WTC11 (cell line): Measurements from ENCODE around the gene AKT3. TPM values are rescaled to one million over a fixed set of nuclear protein-coding genes. Genes with fewer than 3 reads are reported as not detected.

Experiments used
- ATAC-seq: fragments of 200-7000 bp; cut with Tn5 transposase; 2 replicates; pipeline ENCODE4 v1.10.0; 2021; ENCODE audit warnings: mild to moderate bottlenecking, moderate library complexity
- CTCF ChIA-PET: fragments of 300-600 bp; sonication (Branson Sonifier 250); formaldehyde crosslinking; loops from one replicate; lab custom pipeline; 2021; ENCODE audit warnings: antibody characterized with exemption; lab: Charles Lee
- POLR2A ChIA-PET: fragments of 350-600 bp; sonication (Branson Sonifier 250); formaldehyde crosslinking; loops from one replicate; lab custom pipeline; 2021; ENCODE audit warnings: antibody characterized with exemption; lab: Charles Lee
- DNase-seq: peaks from one replicate; pipeline ENCODE4 v3.0.0; 2021; ENCODE audit warnings: low spot score
- H3K27ac Mint-ChIP-seq: 2 replicates; pipeline ENCODE4 v1.8.0; 2021; ENCODE audit warnings: mixed read lengths
- H3K27me3 Mint-ChIP-seq: 2 replicates; pipeline ENCODE4 v1.8.0; 2021; ENCODE audit warnings: low read depth, mild to moderate bottlenecking, moderate library complexity, mixed read lengths
- H3K36me3 Mint-ChIP-seq: 2 replicates; pipeline ENCODE4 v1.8.0; 2021; ENCODE audit warnings: mixed read lengths
- H3K4me1 Mint-ChIP-seq: 2 replicates; pipeline ENCODE4 v1.8.0; 2022; ENCODE audit warnings: mixed read lengths
- H3K4me3 Mint-ChIP-seq: 2 replicates; pipeline ENCODE4 v1.8.0; 2021; ENCODE audit warnings: mild to moderate bottlenecking, moderate library complexity, mixed read lengths
- H3K9me3 Mint-ChIP-seq: 2 replicates; pipeline ENCODE4 v1.8.0; 2021; ENCODE audit warnings: mixed read lengths
- AFF4 ChIP-seq: sonication (generic); formaldehyde crosslinking; IDR thresholded peaks from 2 replicates; pipeline ENCODE4 v1.8.1; 2023; ENCODE audit warnings: mild to moderate bottlenecking, missing genetic modification reagents, borderline replicate concordance
- CBFB ChIP-seq: sonication (generic); formaldehyde crosslinking; IDR thresholded peaks from 2 replicates; pipeline ENCODE4 v1.8.1; 2022; ENCODE audit warnings: mild to moderate bottlenecking, low read depth, missing genetic modification reagents
- CREB1 ChIP-seq: sonication (generic); formaldehyde crosslinking; IDR thresholded peaks from 2 replicates; pipeline ENCODE4 v1.8.0; 2023; ENCODE audit warnings: mild to moderate bottlenecking, missing genetic modification reagents
- E2F1 ChIP-seq: sonication (generic); formaldehyde crosslinking; IDR thresholded peaks from 2 replicates; pipeline ENCODE4 v1.8.0; 2022; ENCODE audit warnings: mild to moderate bottlenecking, missing genetic modification reagents
- ETV6 ChIP-seq: sonication (generic); formaldehyde crosslinking; IDR thresholded peaks from 2 replicates; pipeline ENCODE4 v1.8.1; 2022; ENCODE audit warnings: mild to moderate bottlenecking, missing genetic modification reagents
- GABPB1 ChIP-seq: sonication (generic); formaldehyde crosslinking; IDR thresholded peaks from 2 replicates; pipeline ENCODE4 v1.8.1; 2023; ENCODE audit warnings: mild to moderate bottlenecking, missing genetic modification reagents
- GRHL2 ChIP-seq: fragments of 250-450 bp; sonication (Bioruptor Pico); IDR thresholded peaks from 2 replicates; pipeline ENCODE4 v1.8.0; 2022; ENCODE audit warnings: mild to moderate bottlenecking, moderate library complexity; ENCODE audit not compliant: insufficient replicate concordance, severe bottlenecking
- IRF2 ChIP-seq: sonication (generic); formaldehyde crosslinking; IDR thresholded peaks from 2 replicates; pipeline ENCODE4 v1.8.0; 2022; ENCODE audit warnings: low read depth, missing genetic modification reagents, borderline replicate concordance
- JUN ChIP-seq: sonication (generic); formaldehyde crosslinking; IDR thresholded peaks from 2 replicates; pipeline ENCODE4 v1.8.0; 2023; ENCODE audit warnings: mild to moderate bottlenecking, missing genetic modification reagents
- NFATC4 ChIP-seq: fragments of 250-450 bp; sonication (Bioruptor Pico); IDR thresholded peaks from 2 replicates; pipeline ENCODE4 v1.9.0; 2021; ENCODE audit warnings: mild to moderate bottlenecking
- NFYB ChIP-seq: sonication (generic); formaldehyde crosslinking; conservative IDR thresholded peaks from 2 replicates; pipeline ENCODE4 v1.8.0; 2022; ENCODE audit warnings: low read depth, missing genetic modification reagents
- SOX15 ChIP-seq: fragments of 250-450 bp; sonication (Bioruptor Pico); IDR thresholded peaks from 2 replicates; pipeline ENCODE4 v1.9.0; 2021; ENCODE audit warnings: mild to moderate bottlenecking
- ZBTB43 ChIP-seq: sonication (generic); formaldehyde crosslinking; IDR thresholded peaks from 2 replicates; pipeline ENCODE4 v1.8.1; 2023; ENCODE audit warnings: mild to moderate bottlenecking, missing genetic modification reagents
- ZSCAN18 ChIP-seq: fragments of 250-450 bp; sonication (Bioruptor Pico); IDR thresholded peaks from 2 replicates; pipeline ENCODE4 v2.1.2; 2022; ENCODE audit warnings: mild to moderate bottlenecking, moderate library complexity
- total RNA-seq: library from RNA; stranded (reverse); gene quantifications from 3 replicates; pipeline ENCODE4 v1.2.3, GENCODE V29; 2021
- TF ChIP-seq, protein P1 (sequence below): fragments of 200-600 bp; IDR thresholded peaks from 2 replicates; pipeline ENCODE4 v1.8.0; 2022; ENCODE audit warnings: antibody characterized with exemption
- TF ChIP-seq, protein P2 (sequence below): sonication (generic); formaldehyde crosslinking; IDR thresholded peaks from 2 replicates; pipeline ENCODE4 v1.8.0; 2023; ENCODE audit warnings: missing genetic modification reagents
- TF ChIP-seq, protein P3 (sequence below): sonication (generic); formaldehyde crosslinking; IDR thresholded peaks from 2 replicates; pipeline ENCODE4 v1.8.0; 2022; ENCODE audit warnings: missing genetic modification reagents
- TF ChIP-seq, protein P4 (sequence below): fragments of 250-450 bp; sonication (Bioruptor Pico); IDR thresholded peaks from 2 replicates; pipeline ENCODE4 v1.9.0; 2021; ENCODE audit warnings: mild to moderate bottlenecking

The AKT3 gene
- total RNA-seq, 1 experiment from 2014 or later, result 38.5 TPM

DNA sequence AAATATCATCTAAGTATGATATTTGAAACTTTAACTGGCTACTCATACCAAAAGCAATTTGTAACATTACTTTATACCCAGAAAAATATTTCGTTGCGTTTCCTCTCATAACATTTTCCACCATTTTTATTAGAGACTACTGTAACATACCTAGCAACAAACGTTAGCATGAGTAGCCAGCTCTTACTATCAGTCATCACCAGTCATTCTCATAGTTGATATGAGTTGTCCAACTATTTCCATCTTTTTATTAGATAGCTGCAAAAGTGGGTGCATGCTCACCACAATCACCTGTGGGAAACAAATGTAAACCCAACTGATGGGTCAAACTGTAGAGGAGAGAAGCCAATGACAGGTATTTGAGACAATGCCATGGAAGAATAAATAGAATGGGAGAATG is 114.6 kb downstream of the AKT3 start:
- Mint-ChIP-seq H3K27ac (no peak overlapping the region), H3K4me1 (peaks cover 77% of the 10 kb centered on the region), H3K36me3 (no peaks in the 10 kb centered on the region), H3K9me3 (no peaks in the 10 kb centered on the region), H3K4me3 (no peak overlapping the region), H3K27me3 (no peaks in the 10 kb centered on the region)
- TF ChIP-seq ZBTB43 (CRISPR knock-in tag), result no peak
- TF ChIP-seq IRF2, result no peak
- no peak for TF ChIP-seq GRHL2 (CRISPR knock-in tag)
- ATAC-seq (no peak), DNase-seq (no peak)
- ChIA-PET CTCF (no interaction called here), POLR2A (no interaction called here)

- ChIA-PET POLR2A (no interaction called here), CTCF (no interaction called here)
- H3K4me3 Mint-ChIP-seq, result no peak overlapping the region
- no peak for DNase-seq
- H3K27ac Mint-ChIP-seq, result no peak overlapping the region
- peaks cover 5% of the 10 kb centered on the region for H3K9me3 Mint-ChIP-seq
- no peak for ATAC-seq
- no peaks in the 10 kb centered on the region for H3K27me3 Mint-ChIP-seq
- TF ChIP-seq ZSCAN18 (no peak), ZBTB43 (CRISPR knock-in tag) (no peak), NFYB (CRISPR knock-in tag) (no peak), JUN (CRISPR knock-in tag) (no peak), CREB1 (CRISPR knock-in tag) (no peak), E2F1 (CRISPR knock-in tag) (no peak), ETV6 (CRISPR knock-in tag) (no peak), AFF4 (CRISPR knock-in tag) (no peak), CBFB (CRISPR knock-in tag) (no peak), SOX15 (no peak), GABPB1 (no peak), NFATC4 (no peak)
- TF ChIP-seq, protein P1, sequence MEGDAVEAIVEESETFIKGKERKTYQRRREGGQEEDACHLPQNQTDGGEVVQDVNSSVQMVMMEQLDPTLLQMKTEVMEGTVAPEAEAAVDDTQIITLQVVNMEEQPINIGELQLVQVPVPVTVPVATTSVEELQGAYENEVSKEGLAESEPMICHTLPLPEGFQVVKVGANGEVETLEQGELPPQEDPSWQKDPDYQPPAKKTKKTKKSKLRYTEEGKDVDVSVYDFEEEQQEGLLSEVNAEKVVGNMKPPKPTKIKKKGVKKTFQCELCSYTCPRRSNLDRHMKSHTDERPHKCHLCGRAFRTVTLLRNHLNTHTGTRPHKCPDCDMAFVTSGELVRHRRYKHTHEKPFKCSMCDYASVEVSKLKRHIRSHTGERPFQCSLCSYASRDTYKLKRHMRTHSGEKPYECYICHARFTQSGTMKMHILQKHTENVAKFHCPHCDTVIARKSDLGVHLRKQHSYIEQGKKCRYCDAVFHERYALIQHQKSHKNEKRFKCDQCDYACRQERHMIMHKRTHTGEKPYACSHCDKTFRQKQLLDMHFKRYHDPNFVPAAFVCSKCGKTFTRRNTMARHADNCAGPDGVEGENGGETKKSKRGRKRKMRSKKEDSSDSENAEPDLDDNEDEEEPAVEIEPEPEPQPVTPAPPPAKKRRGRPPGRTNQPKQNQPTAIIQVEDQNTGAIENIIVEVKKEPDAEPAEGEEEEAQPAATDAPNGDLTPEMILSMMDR, result no peak
- TF ChIP-seq, protein P2, sequence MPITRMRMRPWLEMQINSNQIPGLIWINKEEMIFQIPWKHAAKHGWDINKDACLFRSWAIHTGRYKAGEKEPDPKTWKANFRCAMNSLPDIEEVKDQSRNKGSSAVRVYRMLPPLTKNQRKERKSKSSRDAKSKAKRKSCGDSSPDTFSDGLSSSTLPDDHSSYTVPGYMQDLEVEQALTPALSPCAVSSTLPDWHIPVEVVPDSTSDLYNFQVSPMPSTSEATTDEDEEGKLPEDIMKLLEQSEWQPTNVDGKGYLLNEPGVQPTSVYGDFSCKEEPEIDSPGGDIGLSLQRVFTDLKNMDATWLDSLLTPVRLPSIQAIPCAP (CRISPR knock-in tag), result no peak
- TF ChIP-seq, protein P3, sequence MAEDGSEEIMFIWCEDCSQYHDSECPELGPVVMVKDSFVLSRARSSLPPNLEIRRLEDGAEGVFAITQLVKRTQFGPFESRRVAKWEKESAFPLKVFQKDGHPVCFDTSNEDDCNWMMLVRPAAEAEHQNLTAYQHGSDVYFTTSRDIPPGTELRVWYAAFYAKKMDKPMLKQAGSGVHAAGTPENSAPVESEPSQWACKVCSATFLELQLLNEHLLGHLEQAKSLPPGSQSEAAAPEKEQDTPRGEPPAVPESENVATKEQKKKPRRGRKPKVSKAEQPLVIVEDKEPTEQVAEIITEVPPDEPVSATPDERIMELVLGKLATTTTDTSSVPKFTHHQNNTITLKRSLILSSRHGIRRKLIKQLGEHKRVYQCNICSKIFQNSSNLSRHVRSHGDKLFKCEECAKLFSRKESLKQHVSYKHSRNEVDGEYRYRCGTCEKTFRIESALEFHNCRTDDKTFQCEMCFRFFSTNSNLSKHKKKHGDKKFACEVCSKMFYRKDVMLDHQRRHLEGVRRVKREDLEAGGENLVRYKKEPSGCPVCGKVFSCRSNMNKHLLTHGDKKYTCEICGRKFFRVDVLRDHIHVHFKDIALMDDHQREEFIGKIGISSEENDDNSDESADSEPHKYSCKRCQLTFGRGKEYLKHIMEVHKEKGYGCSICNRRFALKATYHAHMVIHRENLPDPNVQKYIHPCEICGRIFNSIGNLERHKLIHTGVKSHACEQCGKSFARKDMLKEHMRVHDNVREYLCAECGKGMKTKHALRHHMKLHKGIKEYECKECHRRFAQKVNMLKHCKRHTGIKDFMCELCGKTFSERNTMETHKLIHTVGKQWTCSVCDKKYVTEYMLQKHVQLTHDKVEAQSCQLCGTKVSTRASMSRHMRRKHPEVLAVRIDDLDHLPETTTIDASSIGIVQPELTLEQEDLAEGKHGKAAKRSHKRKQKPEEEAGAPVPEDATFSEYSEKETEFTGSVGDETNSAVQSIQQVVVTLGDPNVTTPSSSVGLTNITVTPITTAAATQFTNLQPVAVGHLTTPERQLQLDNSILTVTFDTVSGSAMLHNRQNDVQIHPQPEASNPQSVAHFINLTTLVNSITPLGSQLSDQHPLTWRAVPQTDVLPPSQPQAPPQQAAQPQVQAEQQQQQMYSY, result no peak
- TF ChIP-seq, protein P4, sequence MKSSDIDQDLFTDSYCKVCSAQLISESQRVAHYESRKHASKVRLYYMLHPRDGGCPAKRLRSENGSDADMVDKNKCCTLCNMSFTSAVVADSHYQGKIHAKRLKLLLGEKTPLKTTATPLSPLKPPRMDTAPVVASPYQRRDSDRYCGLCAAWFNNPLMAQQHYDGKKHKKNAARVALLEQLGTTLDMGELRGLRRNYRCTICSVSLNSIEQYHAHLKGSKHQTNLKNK (CRISPR knock-in tag), result no peak
- peaks cover 4% of the 10 kb centered on the region; the same call in 1 of the 2 replicates for H3K36me3 Mint-ChIP-seq
- peaks cover 76% of the 10 kb centered on the region for H3K4me1 Mint-ChIP-seq
Observed at GRCh38 chr1:243734308-243734695, 115.7 kb downstream of the AKT3 start.
